LNCaP clone FGC (cell line): Measurements from ENCODE around the gene OR51D1.

ENCODE experiments used
- DNase-seq: peaks from one replicate; pipeline ENCODE4 v3.0.0-alpha.2; 2011; ENCODE audit warnings: low read depth
- H3K4me3 ChIP-seq: 2 replicates; pipeline ENCODE4 v1.5.1; 2011; ENCODE audit warnings: mild to moderate bottlenecking, low read depth, low read length, control low read depth
- TF ChIP-seq, protein P1 (sequence below): IDR thresholded peaks from 2 replicates; pipeline ENCODE4 v1.5.1; 2012; ENCODE audit warnings: mild to moderate bottlenecking; ENCODE audit not compliant: control insufficient read depth, insufficient read depth; ENCODE audit errors: extremely low read depth

Gene OR51D1

DNA sequence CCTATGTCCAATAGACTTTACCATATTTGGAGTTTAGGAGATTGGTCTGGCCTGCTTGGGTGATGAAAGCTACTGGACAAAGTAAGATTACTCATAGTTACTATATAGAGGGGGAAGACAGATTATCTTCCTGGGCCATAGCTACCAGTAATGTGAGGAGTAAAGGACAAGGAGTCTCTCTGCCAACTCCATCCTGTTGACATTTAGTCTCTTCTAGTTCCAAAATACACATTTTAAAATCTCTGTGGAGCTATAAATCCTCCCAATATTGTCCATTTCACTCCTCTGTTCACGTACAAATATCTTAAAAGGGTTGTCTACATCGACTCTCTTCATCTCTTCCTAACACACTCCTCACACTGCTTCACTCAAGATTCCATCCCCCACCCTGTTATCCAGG lies 1.1 kb upstream of the OR51D1 start:
- TF ChIP-seq, protein P1, sequence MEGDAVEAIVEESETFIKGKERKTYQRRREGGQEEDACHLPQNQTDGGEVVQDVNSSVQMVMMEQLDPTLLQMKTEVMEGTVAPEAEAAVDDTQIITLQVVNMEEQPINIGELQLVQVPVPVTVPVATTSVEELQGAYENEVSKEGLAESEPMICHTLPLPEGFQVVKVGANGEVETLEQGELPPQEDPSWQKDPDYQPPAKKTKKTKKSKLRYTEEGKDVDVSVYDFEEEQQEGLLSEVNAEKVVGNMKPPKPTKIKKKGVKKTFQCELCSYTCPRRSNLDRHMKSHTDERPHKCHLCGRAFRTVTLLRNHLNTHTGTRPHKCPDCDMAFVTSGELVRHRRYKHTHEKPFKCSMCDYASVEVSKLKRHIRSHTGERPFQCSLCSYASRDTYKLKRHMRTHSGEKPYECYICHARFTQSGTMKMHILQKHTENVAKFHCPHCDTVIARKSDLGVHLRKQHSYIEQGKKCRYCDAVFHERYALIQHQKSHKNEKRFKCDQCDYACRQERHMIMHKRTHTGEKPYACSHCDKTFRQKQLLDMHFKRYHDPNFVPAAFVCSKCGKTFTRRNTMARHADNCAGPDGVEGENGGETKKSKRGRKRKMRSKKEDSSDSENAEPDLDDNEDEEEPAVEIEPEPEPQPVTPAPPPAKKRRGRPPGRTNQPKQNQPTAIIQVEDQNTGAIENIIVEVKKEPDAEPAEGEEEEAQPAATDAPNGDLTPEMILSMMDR = no peak
- H3K4me3 ChIP-seq = no peak overlapping the region

DNA sequence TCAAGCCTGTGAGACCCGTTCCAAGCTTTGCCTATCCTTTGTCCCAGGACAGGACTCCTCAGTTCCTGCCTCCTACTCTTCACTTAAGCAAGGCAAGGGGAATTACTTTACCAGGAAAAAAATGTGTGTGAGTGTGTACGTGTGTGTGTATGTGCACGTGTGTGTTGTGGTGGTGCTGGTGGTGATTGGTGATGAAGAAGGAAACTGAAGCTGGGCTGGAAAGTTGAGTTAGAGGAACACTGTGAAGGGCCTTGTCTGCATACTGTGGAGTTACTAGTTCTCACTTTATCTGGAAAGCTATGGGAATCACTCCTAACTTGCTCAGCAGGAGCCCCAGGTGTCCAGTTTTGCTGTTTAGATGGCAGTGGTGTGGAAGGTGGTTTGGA lies 378 bp downstream of the OR51D1 start:
- no peak overlapping the region for H3K4me3 ChIP-seq
- TF ChIP-seq, protein P1 = no peak
- no peak for DNase-seq

More for the DNA sequence above, 1.1 kb upstream of the OR51D1 start:
- peak; percentile 90 for DNase-seq

DNA sequence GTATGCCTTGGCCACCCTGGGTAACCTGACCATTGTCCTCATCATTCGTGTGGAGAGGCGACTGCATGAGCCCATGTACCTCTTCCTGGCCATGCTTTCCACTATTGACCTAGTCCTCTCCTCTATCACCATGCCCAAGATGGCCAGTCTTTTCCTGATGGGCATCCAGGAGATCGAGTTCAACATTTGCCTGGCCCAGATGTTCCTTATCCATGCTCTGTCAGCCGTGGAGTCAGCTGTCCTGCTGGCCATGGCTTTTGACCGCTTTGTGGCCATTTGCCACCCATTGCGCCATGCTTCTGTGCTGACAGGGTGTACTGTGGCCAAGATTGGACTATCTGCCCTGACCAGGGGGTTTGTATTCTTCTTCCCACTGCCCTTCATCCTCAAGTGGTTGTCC lies 2.7 kb downstream of the OR51D1 start:
- H3K4me3 ChIP-seq = no peak overlapping the region
- TF ChIP-seq, protein P1 = no peak
- DNase-seq = no peak

DNA sequence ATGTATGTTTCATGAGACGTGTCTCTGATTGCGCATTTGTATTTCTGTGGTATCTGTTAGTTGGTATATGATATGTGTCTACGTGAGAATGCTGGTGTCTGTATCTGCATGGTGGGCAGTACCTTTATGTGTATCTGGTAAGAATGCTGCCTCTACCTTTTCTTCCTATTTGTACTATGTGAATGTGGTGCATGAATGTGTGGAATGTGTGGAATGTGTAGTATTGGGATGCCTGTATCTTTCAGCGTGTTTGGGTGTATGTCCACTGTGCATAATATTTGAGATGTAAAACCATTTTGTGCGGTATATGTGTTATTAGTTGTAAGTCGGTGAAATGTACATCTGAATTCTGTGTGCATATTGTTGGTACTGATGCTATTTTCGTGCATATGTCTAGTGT lies 4.2 kb downstream of the OR51D1 start:
- no peak for DNase-seq
- H3K4me3 ChIP-seq = no peak overlapping the region
- TF ChIP-seq, protein P1 = no peak

DNA sequence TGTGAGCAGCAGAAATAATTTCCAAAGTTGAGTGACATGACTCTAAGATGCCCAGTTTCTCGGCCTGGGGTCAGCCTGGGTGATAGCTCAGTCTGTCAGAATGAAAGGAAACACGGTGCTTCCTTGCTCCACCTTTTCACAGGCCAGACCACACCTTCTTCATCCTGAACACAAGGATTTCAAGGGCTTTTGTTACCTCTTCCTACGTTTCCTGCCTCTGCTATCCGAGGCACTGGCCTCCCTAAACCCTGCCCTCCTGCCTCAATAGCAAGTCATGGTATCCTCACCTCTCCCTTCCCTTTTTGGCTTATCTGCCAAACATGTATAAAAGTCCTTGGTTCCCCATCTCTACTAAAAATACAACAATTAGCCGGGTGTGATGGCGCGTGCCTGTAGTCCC lies 4.8 kb downstream of the OR51D1 start:
- no peak for DNase-seq
- TF ChIP-seq, protein P1 = no peak
- no peak overlapping the region for H3K4me3 ChIP-seq

DNA sequence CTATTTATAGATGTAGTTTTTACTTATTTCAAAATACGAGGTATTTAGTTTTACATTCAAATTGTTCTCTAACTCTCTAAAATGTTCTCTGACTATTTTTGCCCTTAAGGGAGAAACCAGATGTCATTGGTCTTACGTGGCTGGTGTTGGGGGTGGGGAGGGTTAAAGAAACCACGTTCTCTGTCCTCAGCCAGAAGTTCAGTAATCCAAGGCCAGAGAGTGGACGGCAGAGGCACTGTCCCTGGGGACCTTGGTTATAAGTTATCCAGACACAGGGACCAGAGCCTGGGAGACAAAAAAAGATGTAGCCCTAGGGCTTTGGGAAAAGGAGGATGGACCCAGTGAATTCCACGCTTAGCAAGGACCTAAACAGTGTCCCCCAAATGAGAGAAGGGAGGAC lies 5.8 kb downstream of the OR51D1 start:
- H3K4me3 ChIP-seq = no peak overlapping the region
- TF ChIP-seq, protein P1 = no peak
- DNase-seq = no peak

DNA sequence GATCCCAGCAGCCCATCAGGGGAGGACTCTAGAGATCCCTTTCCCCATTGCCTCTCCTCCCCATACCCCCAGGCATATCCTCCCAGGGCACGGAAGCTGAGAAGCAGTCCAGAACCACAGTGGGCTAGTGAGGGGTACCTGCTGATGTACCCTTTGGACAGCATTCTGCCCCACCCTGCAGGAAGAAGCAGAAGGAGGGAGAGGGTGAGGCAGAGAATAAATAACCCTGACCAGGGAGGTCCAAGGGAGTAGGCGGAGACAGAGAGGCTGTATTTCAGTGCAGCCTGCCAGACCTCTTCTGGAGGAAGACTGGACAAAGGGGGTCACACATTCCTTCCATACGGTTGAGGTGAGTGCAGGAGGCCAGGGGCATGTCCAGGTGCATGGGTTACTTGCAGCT lies 6.4 kb downstream of the OR51D1 start, which contains the start of gene OR51E1:
TSS of gene OR51E1 (plus strand) at position 301 of the 400 bp plus-strand sequence. CDS start 8,545 bp downstream, outside the sequence.
- no peak for DNase-seq
- TF ChIP-seq, protein P1 = no peak
- peak within 1 kb of the TSS; percentile 33 for H3K4me3 ChIP-seq
